HG03025 (cell line): ENCODE results near the gene VKORC1L1.
"Not testable (repeated sequence)": the region's sequence is repeated elsewhere in the genome, so short reads cannot be mapped to it uniquely, and the experiment has no call there.

Experiments
- ATAC-seq: cut with Tn5 transposase; IDR thresholded peaks from one replicate; pipeline ENCODE4 v1.9.1; 2021; ENCODE audit warnings: mild to moderate bottlenecking, moderate library complexity; ENCODE audit not compliant: unreplicated experiment, low FRiP score

VKORC1L1 gene

DNA sequence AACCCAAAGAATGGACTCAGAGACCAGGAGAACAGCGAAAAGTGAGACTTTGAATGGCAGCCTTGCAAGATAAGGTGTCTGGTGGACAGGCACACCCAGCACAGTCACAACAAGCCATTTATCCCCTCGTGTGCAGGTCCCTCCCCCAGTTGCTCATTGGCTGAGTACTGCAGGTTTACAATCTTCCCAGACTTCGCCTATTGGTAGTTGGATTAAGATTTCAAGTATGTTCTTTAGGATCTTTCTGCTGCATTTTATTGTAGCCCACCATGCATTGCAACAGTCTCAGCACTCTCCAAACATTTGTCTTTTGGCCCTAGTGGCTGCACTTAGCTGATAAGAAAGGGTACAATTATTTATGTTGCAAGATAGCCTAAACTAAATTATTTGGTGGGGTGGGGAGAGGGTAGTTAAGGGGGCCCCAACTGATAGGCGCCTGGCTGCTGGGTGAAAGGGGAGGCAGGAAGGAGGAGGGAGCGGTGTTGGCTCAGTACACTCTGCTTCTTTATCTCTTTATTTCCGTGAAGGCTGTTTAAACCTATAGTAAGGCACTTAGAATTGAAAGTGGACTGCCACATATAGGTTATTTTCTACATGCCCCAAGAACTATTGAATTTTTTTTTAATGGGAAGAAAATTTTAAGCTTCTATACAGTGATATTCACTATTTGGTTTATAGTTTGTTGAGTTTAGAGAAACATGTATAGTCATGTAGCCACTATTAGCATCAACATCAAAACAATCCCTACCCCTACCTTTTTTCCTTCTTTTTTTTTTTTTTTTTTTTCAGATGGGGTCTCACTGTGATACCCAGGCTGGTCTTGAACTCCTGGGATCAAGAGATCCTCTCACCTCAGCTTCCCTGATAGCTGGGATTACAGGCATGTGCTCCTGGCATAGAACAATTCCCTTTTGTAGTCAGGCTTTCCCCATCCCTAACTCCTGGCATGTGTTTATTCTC lies 54.9 kb downstream of the VKORC1L1 start:
- no peak for ATAC-seq

DNA sequence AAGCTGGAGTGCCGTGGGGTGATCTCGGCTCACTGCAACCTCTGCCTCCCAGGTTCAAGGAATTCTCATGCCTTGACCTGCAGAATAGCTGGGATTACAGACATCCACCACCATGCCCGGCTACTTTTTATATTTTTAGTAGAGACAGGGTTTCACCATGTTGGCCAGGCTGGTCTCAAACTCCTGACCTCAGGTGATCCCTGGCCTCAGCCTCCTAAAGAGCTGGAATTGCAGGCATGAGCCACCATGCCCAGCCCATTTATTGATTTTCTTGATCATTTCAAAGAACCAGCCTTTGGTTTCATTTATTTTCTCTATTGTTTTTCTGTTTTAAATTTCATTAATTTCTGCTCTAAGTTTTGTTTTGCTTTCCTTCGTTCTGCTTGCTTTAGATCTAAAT lies 58.8 kb downstream of the VKORC1L1 start:
- ATAC-seq, result no peak

DNA sequence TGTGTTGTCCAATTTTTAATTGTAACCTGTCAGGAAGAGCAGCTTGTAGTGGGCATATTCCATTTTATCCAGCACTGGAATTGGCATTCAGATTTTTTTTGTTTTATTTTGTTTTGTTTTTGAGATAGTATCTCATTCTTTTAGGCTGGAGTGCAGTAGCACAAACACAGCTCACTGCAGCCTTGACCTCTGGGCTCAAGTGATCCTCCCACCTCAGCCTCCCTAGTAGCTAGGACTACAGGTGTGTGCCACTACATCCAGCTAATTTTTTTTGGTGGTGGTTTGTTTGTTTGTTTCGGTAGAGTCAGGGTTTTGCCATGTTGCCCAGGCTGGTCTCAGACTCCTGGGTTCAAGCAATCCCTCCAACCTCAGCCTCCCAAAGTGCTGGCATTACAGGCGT lies 64.4 kb downstream of the VKORC1L1 start:
- ATAC-seq, result no peak

DNA sequence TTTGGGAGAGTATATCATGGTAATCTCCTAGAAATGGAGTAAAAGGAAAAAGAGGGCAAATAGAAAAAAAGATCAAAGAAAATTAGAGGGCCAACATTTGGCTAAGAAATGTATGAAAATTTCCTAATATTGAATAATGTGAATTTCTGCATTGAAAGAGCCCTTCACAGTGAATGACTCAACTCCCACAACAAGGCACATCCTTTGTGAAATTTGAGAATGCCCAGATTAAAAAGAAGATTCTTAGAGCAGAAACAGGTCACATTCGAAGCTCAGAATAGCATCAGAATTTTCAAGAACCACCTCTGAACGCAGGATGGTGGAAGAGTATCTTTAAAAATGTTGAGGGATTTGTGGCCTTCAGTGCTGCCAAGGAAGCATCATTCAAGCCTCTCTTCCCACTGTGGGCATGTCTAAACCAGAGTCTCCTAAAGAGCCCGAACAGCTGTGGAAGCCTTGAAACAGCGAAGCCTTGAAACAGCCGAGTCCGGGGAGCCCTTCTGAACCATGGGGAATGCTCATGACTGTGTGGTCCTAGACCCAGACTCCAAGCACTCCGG lies 65.5 kb downstream of the VKORC1L1 start:
- ATAC-seq, result no peak

DNA sequence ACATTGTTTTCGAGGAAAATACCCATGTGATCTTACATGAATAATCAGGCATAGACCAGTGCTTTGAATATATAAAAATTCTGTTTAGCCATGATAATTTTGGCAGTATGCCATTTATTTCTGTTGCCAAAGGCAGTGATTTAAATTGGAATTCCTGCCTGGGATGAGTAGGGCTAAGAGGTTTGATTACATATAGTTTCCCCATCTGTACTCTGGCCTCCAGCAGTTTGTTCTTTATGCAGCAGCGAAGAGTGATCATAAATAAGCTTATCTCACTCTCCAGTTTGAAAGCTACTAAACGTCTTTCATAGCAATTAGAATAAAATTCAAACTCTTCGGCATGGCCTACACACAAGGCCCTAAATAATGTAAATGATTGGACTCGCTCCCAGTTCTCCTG lies 72.9 kb downstream of the VKORC1L1 start:
- not testable (repeated sequence) for ATAC-seq

DNA sequence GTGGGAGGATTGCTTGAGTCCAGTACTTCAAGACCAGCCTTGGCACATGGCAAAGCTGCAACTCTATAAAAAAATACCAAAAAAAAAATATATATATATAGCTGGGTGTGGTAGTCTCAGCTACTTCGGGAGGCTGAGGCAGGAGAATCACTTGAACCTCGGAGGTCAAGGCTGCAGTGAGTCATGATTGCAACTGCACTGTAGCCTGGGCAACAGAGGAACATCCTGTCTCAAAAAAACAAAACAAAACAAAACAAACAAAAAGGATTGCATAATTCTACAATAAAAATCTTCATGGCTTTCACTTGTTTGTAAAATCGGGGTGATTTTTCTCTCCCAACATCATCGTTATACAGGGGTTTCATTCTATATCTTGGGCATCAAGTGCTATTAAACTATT lies 74.0 kb downstream of the VKORC1L1 start:
- ATAC-seq, result no peak

DNA sequence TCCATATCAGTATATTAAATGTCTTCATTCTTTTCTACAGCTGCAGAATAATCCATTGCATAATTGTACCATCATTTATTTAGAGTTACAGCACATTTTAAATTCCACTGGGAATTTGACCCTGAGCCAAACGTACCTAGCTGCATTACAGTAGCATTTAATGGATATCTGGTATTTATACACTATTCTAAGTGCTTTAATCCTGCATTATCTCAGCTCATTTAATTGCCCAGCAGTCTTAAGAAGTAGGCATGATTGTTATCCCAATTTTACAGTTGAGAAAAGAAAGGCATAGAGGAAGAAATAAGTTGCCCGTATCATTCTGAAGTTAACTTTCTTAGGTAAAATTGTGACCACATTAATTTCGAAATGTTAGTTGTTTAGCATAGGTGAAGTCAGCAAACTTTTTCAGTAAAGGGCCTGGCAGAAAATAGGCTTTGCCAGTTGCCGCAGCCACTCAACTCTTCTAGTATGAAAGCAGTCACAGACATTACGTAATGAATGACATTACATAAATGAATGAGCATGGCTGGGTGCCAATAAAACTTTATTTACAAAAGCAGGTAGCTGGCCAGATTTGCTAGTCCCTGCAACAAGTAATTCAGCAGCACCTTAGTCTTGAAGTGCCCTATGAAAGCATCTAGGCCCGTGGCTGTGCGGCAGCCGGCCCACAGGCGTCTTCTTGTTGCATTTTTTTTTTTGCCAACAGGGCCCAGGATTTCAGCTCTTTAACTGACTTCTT lies 79.1 kb downstream of the VKORC1L1 start:
- no peak for ATAC-seq

DNA sequence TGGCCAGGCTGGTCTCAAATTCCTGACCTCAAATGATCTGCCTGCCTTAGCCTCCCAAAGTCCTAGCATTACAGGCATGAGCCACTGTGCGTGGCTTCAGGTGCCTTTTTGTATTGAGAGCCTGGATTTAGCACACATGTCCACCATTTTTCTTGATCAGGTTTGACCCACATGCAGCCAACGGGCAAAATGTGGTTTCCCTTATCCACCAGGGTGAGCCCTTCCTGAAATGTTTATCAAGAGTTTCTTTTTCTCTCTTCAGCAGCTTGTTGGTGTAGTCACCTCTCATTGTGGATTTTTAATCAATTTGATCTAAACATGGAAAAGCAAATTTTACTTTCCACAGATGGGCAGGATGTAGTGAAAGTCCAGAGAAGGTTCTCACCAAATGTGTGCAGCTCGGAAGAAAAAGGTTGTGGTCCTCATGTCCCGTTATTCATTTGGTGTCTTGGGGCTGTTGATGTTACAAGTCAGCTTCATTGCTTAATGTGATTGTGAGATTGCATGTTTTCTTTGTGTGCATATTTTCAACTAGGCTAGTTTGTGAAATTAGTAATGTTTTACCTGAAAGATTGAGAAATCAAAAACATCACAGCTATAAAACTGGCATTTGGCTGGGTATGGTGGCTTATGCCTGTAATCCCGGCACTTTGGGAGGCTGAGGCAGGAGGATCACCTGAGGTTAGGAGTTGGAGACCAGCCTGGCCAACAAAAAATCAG lies 80.3 kb downstream of the VKORC1L1 start:
- ATAC-seq, result no peak

DNA sequence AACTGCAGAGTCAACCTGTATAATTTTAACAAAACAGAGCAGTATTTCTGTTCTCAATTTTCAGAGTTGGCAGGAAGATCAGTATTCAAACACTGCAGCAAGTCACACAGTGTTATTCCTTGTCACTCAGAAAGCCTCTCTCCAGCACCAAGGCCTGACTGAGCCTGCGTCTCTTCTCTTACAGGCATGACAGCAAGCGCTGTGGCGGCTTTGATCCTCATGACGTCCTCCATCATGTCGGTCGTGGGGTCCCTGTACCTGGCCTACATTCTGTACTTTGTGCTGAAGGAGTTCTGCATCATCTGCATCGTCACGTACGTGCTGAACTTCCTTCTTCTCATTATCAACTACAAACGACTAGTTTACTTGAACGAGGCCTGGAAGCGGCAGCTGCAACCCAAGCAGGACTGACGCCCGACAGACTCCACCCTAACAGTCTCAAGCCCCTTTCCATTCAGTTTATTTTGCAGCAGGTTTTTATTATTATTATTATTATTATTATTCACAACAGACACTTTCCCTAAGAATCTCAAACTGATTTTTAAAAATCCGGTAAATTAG lies 81.1 kb downstream of the VKORC1L1 start:
- ATAC-seq, result no peak

DNA sequence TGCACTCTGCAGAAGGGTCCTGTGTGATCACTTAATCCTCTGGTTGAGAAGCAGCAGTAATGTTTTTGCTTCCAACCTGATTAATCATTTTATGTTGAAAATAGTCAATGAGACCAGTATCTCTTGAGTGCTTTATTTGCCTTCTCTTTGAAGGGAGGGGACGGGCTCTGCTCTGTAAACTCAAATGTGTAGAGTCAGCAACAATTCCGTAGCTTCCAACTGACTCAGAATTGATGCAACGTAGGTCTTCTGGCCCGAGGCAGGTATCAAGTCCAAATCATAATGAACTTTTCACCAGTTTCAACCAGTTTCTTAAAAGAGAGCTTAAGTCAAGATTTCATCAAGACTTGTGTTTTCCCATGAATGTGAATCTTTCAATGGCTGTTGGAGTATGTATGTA lies 82.8 kb downstream of the VKORC1L1 start:
- no peak for ATAC-seq

DNA sequence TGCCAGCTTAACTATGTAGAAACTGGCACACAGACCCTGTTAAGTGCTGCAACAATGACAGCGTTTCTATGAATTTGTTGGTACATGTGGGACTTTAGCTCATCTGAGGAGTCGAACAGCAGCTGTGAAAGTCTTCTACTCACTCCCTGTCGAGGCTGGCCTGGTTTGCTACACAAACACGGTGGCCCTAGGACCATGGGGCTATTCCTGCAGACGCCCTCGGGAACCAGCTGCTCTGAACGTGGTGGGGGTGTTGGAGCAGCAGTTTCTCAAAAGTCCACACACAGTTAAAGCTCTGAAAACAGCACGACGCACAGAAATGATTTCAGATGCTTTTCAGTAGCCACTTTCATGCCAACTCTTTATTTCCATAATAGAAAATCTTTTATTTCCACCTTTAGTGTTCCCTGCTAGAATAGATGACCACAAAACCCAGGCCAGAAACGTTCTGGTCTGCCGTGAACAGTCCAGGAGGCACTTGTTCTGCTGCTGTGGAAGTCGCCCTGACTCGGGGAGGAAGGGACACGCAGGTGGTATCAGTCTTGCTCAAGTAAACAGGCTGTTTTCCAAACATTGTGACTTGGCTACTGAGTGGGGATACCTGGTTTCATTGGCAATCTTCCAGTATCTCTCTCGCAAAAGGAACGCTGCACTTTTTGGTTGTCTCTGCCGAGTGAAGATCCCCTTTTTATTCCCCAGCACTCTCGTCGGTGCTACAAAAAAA lies 87.6 kb downstream of the VKORC1L1 start:
- ATAC-seq, result no peak

DNA sequence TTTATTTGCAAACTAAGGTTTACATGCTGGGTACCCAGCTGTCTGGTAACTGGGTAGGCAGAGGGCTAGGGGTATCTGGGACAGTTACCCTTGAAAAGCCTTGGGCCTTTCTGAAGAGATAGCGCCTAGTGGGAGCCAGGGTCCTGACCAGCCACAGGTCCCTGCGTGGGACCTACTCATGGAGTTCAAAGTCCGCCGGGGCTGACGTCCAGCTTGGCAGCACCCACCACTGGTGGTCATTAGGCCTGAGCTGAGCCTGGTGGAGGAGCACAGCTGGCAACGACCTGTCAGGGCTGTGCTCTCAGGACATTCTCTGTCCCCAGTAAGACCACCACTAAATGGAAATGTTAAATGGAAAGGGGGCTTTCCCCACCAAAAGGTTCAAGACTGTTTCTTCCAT lies 89.2 kb downstream of the VKORC1L1 start:
- no peak for ATAC-seq

DNA sequence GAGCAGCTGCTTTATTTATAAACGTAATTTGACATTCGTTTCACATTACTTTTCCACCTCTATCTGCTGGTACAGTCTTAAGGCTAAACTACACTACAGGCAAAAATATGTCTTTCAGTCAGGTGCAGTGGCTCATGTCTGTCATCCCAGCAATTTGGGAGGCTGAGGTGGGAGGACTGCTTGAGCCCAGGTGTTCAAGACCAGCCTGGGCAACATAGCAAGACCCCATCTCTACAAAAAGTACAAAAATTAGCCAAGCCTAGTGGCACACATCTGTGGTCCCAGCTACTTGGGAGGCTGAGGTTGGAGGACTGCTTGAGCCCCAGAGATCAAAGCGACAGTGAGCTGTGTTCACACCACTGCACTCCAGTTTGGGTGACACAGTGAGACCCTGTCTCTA lies 91.8 kb downstream of the VKORC1L1 start:
- not testable (repeated sequence) for ATAC-seq

DNA sequence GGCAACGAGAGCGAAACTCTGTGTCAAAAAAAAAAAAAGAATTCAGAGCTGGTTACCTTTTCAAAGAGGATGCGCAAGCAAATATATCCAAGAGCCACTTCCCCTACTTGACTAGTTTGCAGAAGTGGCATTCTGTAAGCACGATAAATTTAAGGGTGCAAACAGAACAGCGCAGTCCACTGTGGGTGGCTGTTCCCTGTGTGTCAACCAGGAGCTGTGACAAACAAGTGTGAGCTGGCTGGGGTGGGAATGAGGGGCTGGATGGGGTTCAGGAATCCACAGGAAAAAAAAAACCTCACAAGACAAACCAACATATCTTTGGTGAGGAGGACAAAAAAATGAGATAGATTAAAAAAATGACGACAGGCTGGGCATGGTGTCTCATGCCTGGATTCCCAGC lies 93.3 kb downstream of the VKORC1L1 start:
- ATAC-seq, result no peak

DNA sequence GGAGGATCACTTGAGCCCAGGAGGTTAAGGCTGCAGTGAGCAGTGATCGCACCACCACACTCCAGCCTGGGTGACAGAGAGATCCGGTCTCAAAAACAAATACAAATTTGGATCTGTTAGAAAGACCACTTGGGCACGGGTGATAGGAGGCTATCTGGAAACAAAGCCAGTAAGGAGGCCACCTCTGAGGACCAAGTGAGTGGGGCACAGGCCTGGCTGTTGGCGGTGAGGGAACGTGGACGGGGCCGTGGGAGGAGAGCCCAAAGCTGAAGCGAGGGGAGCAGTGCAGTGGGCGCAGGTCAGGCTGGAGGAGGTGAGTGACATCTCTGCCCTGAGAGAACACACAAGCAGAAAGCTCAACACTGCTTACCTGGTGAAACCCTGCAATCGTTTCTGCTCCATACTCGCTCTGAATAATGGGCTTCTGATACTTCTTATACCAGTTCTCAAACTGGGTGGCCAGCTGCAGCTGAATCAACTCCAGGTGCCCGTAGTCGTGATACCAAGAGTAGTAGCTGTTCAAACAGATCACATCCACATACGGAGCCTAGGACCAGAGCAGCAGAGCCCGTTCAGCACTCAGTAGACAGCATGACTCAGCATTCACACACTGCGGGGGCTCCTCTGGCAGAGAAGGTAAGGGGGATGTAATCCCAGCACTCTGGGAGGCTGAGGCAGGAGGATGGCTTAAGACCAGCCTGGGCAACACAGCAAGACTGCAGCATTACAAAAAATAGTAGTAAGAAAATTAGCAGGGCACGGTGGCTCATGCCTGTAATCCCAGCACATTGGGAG lies 94.7 kb downstream of the VKORC1L1 start:
- no peak for ATAC-seq

DNA sequence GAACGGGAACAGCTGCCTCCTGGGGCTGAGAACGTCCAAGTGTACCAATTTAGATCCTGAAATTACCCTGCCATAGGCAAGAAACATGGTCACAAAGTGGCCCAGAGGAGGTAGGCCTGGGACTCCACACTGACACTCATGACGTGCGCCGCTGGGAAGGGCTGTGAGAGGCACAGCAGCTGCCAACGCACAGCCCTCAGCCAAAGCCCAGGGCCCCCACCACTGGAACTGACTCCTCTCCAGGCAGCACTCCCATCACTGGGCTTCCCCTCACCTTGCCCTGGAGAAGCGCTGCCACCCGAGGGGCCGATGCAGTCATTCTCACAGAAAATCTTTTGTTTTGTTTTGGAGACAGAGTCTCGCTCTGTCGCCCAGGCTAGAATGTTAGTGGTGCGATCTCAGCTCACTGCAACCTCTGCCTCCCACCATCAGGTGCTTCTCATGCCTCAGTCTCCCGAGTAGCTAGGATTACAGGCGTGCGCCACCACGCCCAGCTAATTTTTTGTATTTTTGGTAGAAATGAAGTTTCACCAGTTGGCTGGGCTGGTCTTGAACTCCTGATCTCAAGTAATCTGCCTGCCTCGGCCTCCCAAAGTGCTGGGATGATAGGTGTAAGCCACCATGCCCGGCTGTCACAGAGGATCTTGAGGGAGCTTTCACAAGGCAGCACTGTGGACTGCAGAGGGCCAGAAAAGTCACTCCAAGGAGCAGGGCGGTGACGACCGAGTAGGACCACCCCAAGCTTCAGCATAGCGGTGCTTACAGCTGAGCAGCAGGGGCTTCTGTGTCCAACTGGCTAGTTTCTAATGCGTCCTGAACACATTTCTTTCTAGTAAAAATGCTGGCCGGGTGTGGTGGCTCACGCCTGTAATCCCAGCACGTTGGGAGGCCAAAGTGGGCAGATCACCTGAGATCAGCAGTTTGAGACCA lies 95.6 kb downstream of the VKORC1L1 start:
- ATAC-seq, result no peak

DNA sequence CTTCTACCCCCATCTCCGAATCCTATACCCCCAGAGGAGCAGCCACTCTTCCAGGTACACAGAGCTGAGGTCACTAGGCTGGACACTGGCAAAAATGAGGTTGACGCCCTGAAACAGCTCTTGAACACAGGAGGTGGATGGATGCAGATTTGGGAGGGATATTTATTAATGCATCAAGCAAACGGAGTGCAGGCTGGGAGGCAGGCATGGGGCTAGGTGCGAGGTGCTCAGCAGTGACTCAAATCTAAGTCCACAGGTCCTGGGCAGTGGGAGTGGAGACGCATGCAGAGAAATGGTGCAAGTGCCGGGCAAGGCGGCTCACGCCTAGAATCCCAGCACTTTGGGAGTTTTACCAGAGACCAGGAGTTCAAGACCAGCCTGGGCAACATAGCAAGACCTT lies 98.1 kb downstream of the VKORC1L1 start:
- no peak for ATAC-seq

DNA sequence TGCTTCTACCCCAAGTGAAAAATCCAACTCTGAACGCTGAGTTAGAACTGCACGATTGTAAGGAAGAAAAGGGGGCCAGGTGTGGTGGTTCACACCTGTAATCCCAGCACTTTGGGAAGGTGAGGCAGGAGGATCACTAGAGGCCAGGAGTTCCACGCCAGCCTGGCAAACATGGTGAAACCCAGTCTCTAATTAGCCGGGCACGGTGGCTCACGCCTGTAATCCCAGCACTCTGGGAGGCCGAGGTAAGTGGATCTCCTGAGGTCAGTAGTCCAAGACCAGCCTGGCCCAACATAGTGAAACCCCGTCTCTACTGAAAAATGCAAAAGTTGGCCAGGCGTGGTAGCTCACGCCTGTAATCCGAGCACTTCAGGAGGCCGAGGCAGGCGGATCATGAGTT lies 100.1 kb downstream of the VKORC1L1 start:
- no peak for ATAC-seq
